ENCODE results near the gene ZNF280C. TPM values are rescaled to one million over a fixed set of nuclear protein-coding genes. Genes with fewer than 3 reads are reported as not detected.

The ZNF280C gene
- total and polyA plus RNA-seq, 4 donors = 0.50 to 2.3 (median 1.00) TPM

DNA sequence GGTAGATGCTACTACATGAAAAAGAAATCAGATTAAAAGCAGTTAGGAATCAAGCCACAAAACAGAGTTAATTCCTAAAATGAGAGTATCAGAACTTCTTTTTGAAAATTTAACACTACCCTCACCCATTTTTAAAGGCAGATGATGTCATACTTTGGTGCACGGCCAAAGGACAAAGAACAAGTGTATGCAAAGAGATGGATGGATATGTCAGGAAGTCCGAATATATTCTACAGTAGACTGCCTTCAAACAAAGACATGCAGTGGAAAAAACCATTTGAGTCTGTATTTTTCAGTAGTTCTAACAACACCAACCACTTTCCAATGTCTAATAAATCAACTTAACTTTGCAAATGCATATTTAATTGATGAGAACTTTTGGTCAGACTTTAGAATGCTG lies 105.3 kb downstream of the ZNF280C start:
- no peak overlapping the region for H3K27ac ChIP-seq (ENCODE audit: low read depth in 1 of 2, low read length in 2 of 2)
- 46% methylated on average over 2 of the region's 2 CpGs for WGBS
- peak in 1 of 2 donors; percentile 23 for TF ChIP-seq JUND (IDR thresholded peaks at IDR 0.05)
- TF ChIP-seq FOXA1 (IDR thresholded peaks at IDR 0.05) = no peak
- peak in 1 of 2 donors; percentile 8 for TF ChIP-seq HNF4A (conservative IDR thresholded peaks at IDR 0.05)

DNA sequence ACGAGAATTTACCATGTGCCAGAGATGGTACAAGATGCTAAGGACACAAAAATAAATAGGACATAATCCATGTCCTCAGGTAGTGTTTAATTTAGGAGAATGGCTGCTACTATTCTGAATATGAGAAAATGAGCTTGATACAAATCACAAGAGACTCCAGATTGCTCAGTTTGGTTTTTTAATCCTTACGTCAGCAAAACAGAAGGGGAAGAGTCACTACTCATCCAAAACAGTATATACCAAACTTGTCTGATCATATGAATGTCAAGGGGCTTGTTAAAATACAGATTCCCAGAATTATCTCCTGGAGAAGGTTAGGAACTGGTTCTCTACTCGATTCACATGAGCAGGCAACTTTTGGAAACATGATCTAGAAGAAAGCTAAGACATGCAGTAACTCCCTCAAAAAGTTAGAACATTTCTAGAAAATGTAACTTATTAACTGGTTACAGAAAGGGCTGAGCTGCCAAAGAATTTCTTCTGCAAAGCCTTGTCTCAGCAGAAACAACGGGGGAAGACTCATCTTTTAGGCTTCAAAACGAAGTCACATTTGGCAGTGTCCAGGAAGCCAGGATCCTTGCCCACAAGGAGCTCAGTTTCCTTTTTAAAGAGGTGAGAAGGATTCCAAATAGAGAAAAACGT lies 106.5 kb downstream of the ZNF280C start:
- 40% methylated on average over 6 of the region's 6 CpGs for WGBS
- Histone ChIP-seq H3K27ac (ENCODE audit: low read depth in 1 of 2, low read length in 2 of 2) (peak overlapping the region in 1 of 2 donors; percentile 25), H3K4me1 (ENCODE audit: control insufficient read depth in 4 of 4, insufficient read depth in 4 of 4, low read length in 3 of 4) (peaks cover 4 to 23% (median 16%) of the 10 kb centered on the region in 4 donors), H3K36me3 (ENCODE audit: control insufficient read depth in 4 of 4, insufficient read depth in 3 of 4, low read depth in 1 of 4, low read length in 3 of 4) (no peaks in the 10 kb centered on the region), H3K9me3 (ENCODE audit: control insufficient read depth in 4 of 4, low read length in 3 of 4) (no peaks in the 10 kb centered on the region), H3K9ac (ENCODE audit: low read depth in 1 of 2, low read length in 2 of 2) (no peak overlapping the region), H3K4me3 (ENCODE audit: low read depth in 1 of 3, low read length in 3 of 3) (no peak overlapping the region), H3K27me3 (ENCODE audit: control insufficient read depth in 4 of 4, insufficient read depth in 4 of 4, low read length in 3 of 4) (no peaks in the 10 kb centered on the region)
- DNase-seq (ENCODE audit: low spot score) = no peak
- TF ChIP-seq FOXA2 (IDR thresholded peaks at IDR 0.05) (no peak), TAF1 (conservative IDR thresholded peaks at IDR 0.05) (no peak), GABPA (IDR thresholded peaks at IDR 0.05 in 1 of 2, conservative IDR thresholded peaks at IDR 0.05 in 1 of 2) (no peak), RAD21 (IDR thresholded peaks at IDR 0.05) (no peak), RXRA (IDR thresholded peaks at IDR 0.05) (no peak), JUND (IDR thresholded peaks at IDR 0.05) (no peak), SP1 (IDR thresholded peaks at IDR 0.05) (no peak), YY1 (IDR thresholded peaks at IDR 0.05) (no peak), NR2F2 (IDR thresholded peaks at IDR 0.05) (no peak)
- TF ChIP-seq, protein P1, sequence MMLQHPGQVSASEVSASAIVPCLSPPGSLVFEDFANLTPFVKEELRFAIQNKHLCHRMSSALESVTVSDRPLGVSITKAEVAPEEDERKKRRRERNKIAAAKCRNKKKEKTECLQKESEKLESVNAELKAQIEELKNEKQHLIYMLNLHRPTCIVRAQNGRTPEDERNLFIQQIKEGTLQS (IDR thresholded peaks at IDR 0.05) = no peak
- TF ChIP-seq, protein P2, sequence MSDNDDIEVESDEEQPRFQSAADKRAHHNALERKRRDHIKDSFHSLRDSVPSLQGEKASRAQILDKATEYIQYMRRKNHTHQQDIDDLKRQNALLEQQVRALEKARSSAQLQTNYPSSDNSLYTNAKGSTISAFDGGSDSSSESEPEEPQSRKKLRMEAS (IDR thresholded peaks at IDR 0.05) = no peak
- TF ChIP-seq, protein P3, sequence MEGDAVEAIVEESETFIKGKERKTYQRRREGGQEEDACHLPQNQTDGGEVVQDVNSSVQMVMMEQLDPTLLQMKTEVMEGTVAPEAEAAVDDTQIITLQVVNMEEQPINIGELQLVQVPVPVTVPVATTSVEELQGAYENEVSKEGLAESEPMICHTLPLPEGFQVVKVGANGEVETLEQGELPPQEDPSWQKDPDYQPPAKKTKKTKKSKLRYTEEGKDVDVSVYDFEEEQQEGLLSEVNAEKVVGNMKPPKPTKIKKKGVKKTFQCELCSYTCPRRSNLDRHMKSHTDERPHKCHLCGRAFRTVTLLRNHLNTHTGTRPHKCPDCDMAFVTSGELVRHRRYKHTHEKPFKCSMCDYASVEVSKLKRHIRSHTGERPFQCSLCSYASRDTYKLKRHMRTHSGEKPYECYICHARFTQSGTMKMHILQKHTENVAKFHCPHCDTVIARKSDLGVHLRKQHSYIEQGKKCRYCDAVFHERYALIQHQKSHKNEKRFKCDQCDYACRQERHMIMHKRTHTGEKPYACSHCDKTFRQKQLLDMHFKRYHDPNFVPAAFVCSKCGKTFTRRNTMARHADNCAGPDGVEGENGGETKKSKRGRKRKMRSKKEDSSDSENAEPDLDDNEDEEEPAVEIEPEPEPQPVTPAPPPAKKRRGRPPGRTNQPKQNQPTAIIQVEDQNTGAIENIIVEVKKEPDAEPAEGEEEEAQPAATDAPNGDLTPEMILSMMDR (IDR thresholded peaks at IDR 0.05; ENCODE audit: low read depth, low read length, missing input control) = no peak

More for the DNA sequence above, 105.3 kb downstream of the ZNF280C start:
- Histone ChIP-seq H3K4me1 (ENCODE audit: control insufficient read depth in 4 of 4, insufficient read depth in 4 of 4, low read length in 3 of 4) (peaks cover 4 to 23% (median 16%) of the 10 kb centered on the region in 4 donors), H3K36me3 (ENCODE audit: control insufficient read depth in 4 of 4, insufficient read depth in 3 of 4, low read depth in 1 of 4, low read length in 3 of 4) (no peaks in the 10 kb centered on the region), H3K9me3 (ENCODE audit: control insufficient read depth in 4 of 4, low read length in 3 of 4) (no peaks in the 10 kb centered on the region), H3K27me3 (ENCODE audit: control insufficient read depth in 4 of 4, insufficient read depth in 4 of 4, low read length in 3 of 4) (no peaks in the 10 kb centered on the region), H3K4me3 (ENCODE audit: low read depth in 1 of 3, low read length in 3 of 3) (no peak overlapping the region), H3K9ac (ENCODE audit: low read depth in 1 of 2, low read length in 2 of 2) (no peak overlapping the region)
- no peak for DNase-seq (ENCODE audit: low spot score)

DNA sequence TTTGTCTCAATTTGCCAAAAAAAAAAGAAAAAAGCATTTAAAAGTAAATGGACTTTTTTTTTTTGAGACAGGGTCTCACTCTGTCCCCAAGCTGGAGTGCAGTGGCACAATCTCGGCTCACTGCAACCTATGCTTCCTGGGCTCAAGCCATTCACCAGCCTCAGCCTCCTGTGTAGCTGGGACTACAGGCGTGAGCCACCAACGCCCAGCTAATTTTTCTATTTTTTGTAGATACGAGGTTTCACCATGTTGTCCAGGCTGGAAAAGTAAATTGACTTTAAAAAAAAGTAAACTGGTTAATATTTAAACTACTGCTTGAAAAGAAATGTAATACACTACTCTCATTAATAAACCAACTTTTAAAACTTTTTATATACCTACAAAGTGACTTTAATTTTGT lies 108.9 kb downstream of the ZNF280C start:
- Histone ChIP-seq H3K27me3 (ENCODE audit: control insufficient read depth in 4 of 4, insufficient read depth in 4 of 4, low read length in 3 of 4) (no peaks in the 10 kb centered on the region), H3K9ac (ENCODE audit: low read depth in 1 of 2, low read length in 2 of 2) (no peak overlapping the region), H3K9me3 (ENCODE audit: control insufficient read depth in 4 of 4, low read length in 3 of 4) (no peaks in the 10 kb centered on the region), H3K4me3 (ENCODE audit: low read depth in 1 of 3, low read length in 3 of 3) (no peak overlapping the region), H3K27ac (ENCODE audit: low read depth in 1 of 2, low read length in 2 of 2) (no peak overlapping the region), H3K36me3 (ENCODE audit: control insufficient read depth in 4 of 4, insufficient read depth in 3 of 4, low read depth in 1 of 4, low read length in 3 of 4) (peaks cover 0 to 2% (median 0%) of the 10 kb centered on the region in 4 donors), H3K4me1 (ENCODE audit: control insufficient read depth in 4 of 4, insufficient read depth in 4 of 4, low read length in 3 of 4) (peaks cover 4 to 17% (median 12%) of the 10 kb centered on the region in 4 donors)
- DNase-seq (ENCODE audit: low spot score) = no peak
- 35% methylated on average over 4 of the region's 4 CpGs for WGBS
- TF ChIP-seq YY1 (IDR thresholded peaks at IDR 0.05) (no peak), FOXA1 (IDR thresholded peaks at IDR 0.05) (no peak), RXRA (IDR thresholded peaks at IDR 0.05) (no peak), NR2F2 (IDR thresholded peaks at IDR 0.05) (no peak), RAD21 (IDR thresholded peaks at IDR 0.05) (no peak), JUND (IDR thresholded peaks at IDR 0.05) (no peak), EGR1 (IDR thresholded peaks at IDR 0.05; ENCODE audit: low read depth in 2 of 2) (no peak), GABPA (IDR thresholded peaks at IDR 0.05 in 1 of 2, conservative IDR thresholded peaks at IDR 0.05 in 1 of 2) (no peak), HNF4A (conservative IDR thresholded peaks at IDR 0.05) (no peak)
- TF ChIP-seq, protein P1 (IDR thresholded peaks at IDR 0.05) = no peak
- TF ChIP-seq, protein P2 (IDR thresholded peaks at IDR 0.05) = no peak
- TF ChIP-seq, protein P4, sequence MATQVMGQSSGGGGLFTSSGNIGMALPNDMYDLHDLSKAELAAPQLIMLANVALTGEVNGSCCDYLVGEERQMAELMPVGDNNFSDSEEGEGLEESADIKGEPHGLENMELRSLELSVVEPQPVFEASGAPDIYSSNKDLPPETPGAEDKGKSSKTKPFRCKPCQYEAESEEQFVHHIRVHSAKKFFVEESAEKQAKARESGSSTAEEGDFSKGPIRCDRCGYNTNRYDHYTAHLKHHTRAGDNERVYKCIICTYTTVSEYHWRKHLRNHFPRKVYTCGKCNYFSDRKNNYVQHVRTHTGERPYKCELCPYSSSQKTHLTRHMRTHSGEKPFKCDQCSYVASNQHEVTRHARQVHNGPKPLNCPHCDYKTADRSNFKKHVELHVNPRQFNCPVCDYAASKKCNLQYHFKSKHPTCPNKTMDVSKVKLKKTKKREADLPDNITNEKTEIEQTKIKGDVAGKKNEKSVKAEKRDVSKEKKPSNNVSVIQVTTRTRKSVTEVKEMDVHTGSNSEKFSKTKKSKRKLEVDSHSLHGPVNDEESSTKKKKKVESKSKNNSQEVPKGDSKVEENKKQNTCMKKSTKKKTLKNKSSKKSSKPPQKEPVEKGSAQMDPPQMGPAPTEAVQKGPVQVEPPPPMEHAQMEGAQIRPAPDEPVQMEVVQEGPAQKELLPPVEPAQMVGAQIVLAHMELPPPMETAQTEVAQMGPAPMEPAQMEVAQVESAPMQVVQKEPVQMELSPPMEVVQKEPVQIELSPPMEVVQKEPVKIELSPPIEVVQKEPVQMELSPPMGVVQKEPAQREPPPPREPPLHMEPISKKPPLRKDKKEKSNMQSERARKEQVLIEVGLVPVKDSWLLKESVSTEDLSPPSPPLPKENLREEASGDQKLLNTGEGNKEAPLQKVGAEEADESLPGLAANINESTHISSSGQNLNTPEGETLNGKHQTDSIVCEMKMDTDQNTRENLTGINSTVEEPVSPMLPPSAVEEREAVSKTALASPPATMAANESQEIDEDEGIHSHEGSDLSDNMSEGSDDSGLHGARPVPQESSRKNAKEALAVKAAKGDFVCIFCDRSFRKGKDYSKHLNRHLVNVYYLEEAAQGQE (IDR thresholded peaks at IDR 0.05) = no peak
- TF ChIP-seq, protein P5, sequence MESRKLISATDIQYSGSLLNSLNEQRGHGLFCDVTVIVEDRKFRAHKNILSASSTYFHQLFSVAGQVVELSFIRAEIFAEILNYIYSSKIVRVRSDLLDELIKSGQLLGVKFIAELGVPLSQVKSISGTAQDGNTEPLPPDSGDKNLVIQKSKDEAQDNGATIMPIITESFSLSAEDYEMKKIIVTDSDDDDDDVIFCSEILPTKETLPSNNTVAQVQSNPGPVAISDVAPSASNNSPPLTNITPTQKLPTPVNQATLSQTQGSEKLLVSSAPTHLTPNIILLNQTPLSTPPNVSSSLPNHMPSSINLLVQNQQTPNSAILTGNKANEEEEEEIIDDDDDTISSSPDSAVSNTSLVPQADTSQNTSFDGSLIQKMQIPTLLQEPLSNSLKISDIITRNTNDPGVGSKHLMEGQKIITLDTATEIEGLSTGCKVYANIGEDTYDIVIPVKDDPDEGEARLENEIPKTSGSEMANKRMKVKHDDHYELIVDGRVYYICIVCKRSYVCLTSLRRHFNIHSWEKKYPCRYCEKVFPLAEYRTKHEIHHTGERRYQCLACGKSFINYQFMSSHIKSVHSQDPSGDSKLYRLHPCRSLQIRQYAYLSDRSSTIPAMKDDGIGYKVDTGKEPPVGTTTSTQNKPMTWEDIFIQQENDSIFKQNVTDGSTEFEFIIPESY (IDR thresholded peaks at IDR 0.05) = no peak

Measured in liver (tissue), 9 donors.